SK-N-SH (cell line): Measurements from ENCODE around the gene FAM131B.

Experiments used
- CTCF ChIP-seq: fragments of 200-600 bp; sonication (generic); IDR thresholded peaks from 2 replicates; pipeline ENCODE4 v1.6.1; 2017; ENCODE audit warnings: antibody characterized with exemption, mild to moderate bottlenecking, moderate library complexity
- EP300 ChIP-seq, 2 experiments: IDR thresholded peaks; 2 replicates each; pipeline versions ENCODE4 v1.4.0 to v1.6.1; 2012; ENCODE audit warnings: borderline replicate concordance in 1 of 2, low read depth in 1 of 2, low read length in 1 of 2
- NRF1 ChIP-seq: IDR thresholded peaks from 2 replicates; pipeline ENCODE4 v1.6.1; 2012; ENCODE audit warnings: low read depth, mild to moderate bottlenecking, low read length
- RFX5 ChIP-seq: IDR thresholded peaks from 2 replicates; pipeline ENCODE4 v1.6.1; 2012; ENCODE audit warnings: mild to moderate bottlenecking, improper control_type of control experiment, low read length
- SIN3A ChIP-seq: IDR thresholded peaks from 2 replicates; pipeline ENCODE4 v1.6.1; 2012; ENCODE audit warnings: low read depth, mild to moderate bottlenecking, low read length, moderate library complexity, borderline replicate concordance
- YY1 ChIP-seq: IDR thresholded peaks from 2 replicates; pipeline ENCODE4 v1.4.0; 2012; ENCODE audit warnings: low read depth, mild to moderate bottlenecking

GRCh38 chr7:143396625-143397556 is 34.4 kb upstream of the FAM131B start:
- no peak for TF ChIP-seq EP300 (IDR thresholded peaks at IDR 0.05; ENCODE audit: borderline replicate concordance in 1 of 2, low read depth in 1 of 2, low read length in 1 of 2)
- no peak for TF ChIP-seq NRF1
- TF ChIP-seq SIN3A: no peak
- no peak for TF ChIP-seq CTCF
- TF ChIP-seq YY1: no peak
- no peak for TF ChIP-seq RFX5
